Motor neuron (in vitro differentiated cells): Measurements from ENCODE around the gene GPR25. TPM values are rescaled to one million over a fixed set of nuclear protein-coding genes. Genes with fewer than 3 reads are reported as not detected.
A peak's percentile ranks its signal among the peaks of the same experiment; 100 is the strongest.

Source experiments
- ATAC-seq, 8 experiments: fragments of 200-7000 bp; cut with Tn5 transposase; replicated peaks in 6 of 8; 2 replicates each; pipeline ENCODE4 v1.8.0; 2021; ENCODE audit warnings: mild to moderate bottlenecking in 8 of 8, moderate library complexity in 8 of 8
- H3K27ac ChIP-seq, 2 donors: fragments of 250-450 bp; sonication (Bioruptor Pico); 2 replicates each; pipeline ENCODE4 v1.9.0; 2021; ENCODE audit warnings: antibody characterized with exemption in 2 of 2, mild to moderate bottlenecking in 2 of 2, moderate library complexity in 1 of 2
- H3K4me1 ChIP-seq, 2 donors: fragments of 250-450 bp; sonication (Bioruptor Pico); replicated peaks in 1 of 2; 2 replicates each; pipeline ENCODE4 v1.6.1; 2021; ENCODE audit warnings: antibody characterized with exemption in 2 of 2, mild to moderate bottlenecking in 2 of 2, moderate library complexity in 1 of 2
- H3K4me3 ChIP-seq, 5 donors: fragments of 250-450 bp; sonication (Bioruptor Pico); 2 replicates each; pipeline ENCODE4 v1.9.0; 2021; ENCODE audit warnings: antibody characterized with exemption in 5 of 5, mild to moderate bottlenecking in 5 of 5, moderate library complexity in 4 of 5
- WGBS, 10 experiments: fragments of 450-650 bp; shearing (Covaris generic); methylation state at CpG; one replicate each; pipeline ENCODE4 v1.0.0; 2022; 5-methylcytosine and 5-hydroxymethylcytosine counted together
- in situ Hi-C, 9 experiments: fragments of 400-800 bp; cut with MboI; loops; one replicate each; pipeline ENCODE4 v1.15.0; 2021; ENCODE audit warnings: low sequenced_read_pairs in 9 of 9, low pct_unique_long_range_greater_than_20kb in 2 of 9; ENCODE audit not compliant: unreplicated experiment in 9 of 9
- total RNA-seq, 8 experiments: library from RNA; unstranded; fragments of 300-600 nt; gene quantifications; 2 replicates each; pipeline versions ENCODE4 v1.2.3 to v1.2.4, GENCODE V29; 2022

The GPR25 gene
- total RNA-seq, 8 experiments from 2014 or later: 0.11 to 0.62 (median 0.17) TPM; not detected in 5

DNA sequence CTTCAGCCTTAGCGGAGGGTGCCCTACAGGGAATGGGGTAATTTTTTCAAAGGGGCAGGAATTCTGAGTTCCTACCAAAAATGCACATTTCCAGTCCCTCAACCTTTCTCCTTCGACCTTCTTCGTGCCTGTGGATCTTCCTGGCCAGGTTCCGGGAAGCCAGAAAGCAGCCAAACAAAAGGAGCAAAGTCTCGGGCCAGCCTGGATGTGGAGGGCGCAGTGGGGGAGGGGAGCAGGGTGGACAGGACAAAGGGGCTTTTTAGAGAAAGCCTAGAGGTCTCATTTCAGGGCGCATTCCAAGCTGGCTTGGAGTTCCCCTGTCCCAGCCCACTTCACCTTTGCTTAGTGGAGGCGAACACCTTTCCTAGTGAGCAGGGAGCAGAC, 19.0 kb downstream of the GPR25 start:
- Histone ChIP-seq H3K4me1 (peaks cover 14 to 19% of the 10 kb centered on the region in 2 donors), H3K4me3 (peak overlapping the region; percentile 75 to 88 (median 82)), H3K27ac (no peak overlapping the region)
- in situ Hi-C loops: no loop called here
- peak in 4 of 8 experiments; percentile 2 to 7 (median 2) for ATAC-seq
- 0 to 100% (median 15%) methylated on average over 1 to 6 of the region's 8 CpGs; no CpG with 5 or more reads in 5 of the 10 experiments for WGBS, 10 experiments

DNA sequence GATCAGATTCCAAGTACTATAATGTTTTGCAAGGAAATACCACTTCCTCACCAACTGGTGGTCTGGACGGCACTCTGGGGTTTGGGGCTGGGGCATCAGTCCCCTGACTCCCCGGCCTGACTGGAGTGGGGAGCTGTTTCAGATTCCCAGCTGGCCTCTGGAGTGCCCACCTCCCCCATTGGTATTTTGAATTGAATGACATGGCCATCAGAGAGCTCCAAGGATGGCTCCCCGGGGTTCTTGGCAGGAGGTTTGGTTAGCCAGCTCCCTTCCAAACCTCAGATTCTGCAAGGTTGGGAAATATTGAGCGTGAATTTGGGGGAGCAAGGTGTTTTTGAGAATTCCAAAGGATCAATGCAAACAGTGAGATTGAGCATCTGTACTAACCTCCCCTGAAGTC, 19.8 kb downstream of the GPR25 start:
- H3K4me3 ChIP-seq: peak overlapping the region in 3 of 5 donors; percentile 75 to 84 (median 82)
- H3K4me1 ChIP-seq: peaks cover 14 to 19% of the 10 kb centered on the region in 2 donors
- H3K27ac ChIP-seq: no peak overlapping the region
- in situ Hi-C loops: no loop called here
- 26 to 100% (median 34%) methylated on average over 2 to 4 of the region's 4 CpGs; no CpG with 5 or more reads in 6 of the 10 experiments for WGBS, 10 experiments
- ATAC-seq: no peak

DNA sequence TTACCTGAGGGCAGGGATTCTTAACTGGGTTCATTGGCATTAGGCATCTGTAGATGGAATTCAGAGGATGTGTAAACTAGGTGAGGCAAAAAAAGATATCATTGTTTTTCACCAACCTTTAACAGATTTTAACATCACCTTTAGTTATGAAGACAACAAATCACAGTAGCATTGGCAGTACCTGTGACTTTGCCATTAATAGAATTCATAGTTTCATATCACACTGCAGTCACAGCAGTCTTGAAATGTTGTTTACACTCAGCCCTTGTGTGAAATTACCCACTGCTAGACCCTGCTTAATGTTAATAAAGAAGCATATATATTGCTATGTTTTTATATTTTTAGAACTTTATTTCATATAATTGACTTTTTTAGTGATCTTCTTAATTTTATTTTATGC, 20.2 kb downstream of the GPR25 start:
- Histone ChIP-seq H3K4me3 (no peak overlapping the region), H3K4me1 (peaks cover 14 to 19% of the 10 kb centered on the region in 2 donors), H3K27ac (no peak overlapping the region)
- in situ Hi-C loops: no loop called here
- ATAC-seq: no peak

DNA sequence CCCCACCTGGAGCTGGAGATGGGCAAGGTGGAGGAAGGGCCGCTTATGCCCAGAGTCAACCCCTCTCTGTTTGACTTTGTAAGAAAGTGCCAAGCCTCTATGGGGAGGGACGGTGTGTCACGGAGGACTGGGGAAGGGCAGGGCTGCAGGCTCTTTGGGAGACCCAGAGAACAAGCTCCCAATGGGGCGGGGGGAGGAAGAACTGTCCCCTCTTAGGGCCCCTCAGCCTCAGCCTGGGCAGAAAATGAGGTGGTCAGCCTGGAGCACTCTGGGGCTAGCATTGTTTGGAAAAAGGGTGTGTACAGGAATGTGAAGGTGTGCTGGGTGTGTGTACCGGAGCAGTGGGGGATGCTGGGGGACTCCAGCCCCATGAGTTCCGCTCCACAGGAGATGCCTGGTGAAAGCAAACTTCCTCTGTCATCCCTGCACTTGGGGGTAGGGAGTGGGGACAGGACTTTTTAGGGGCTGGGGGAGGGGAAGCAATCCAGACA, 20.7 kb downstream of the GPR25 start:
- in situ Hi-C loops: no loop called here
- no peak overlapping the region for H3K27ac ChIP-seq
- WGBS, 10 experiments: 20 to 56% (median 43%) methylated on average over 1 to 4 of the region's 6 CpGs; no CpG with 5 or more reads in 5 of the 10 experiments

DNA sequence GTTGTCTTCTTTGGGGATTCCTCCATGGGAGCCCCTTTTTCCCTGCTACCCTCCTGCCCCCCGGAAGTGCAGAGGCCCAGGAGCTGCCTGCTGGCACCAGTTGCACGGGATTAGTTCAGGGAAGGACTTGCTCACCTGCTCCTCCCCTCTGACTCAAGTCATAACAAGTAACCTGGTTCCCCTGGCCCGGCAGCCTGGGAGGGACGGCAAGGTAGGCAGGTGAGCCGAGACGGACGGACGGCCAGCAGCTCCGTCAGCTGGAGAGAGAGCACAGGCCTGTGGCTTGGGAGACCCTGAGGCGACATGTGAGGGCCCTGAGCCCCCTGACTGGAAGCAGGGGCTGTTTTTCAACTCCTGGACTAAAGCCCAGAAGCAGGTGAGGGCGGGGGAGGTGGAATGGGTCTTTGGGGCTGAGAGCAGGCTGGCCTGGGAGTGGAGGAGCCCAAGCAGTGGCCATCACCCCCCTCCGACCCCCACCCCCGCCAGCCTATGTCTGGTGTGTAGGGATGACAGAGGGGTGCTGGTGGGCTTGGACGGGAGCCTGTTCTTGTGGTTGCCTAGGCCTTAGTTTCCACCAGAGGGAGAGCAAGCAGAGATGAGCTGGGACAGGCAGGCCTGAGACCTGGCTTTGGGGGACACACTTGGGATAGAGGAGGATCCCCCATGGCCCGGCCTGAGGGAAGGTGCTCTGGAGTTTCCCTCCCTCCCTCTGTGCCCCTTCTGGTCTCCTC, 22.1 kb downstream of the GPR25 start, which contains the start of gene INAVA:
TSS of gene INAVA (plus strand) at position 189 of the 731 bp plus-strand sequence. CDS start 3,501 bp downstream, outside the sequence.
- no peak for ATAC-seq

More for the DNA sequence above, 20.7 kb downstream of the GPR25 start:
- no peak for ATAC-seq
- peaks cover 14 to 19% of the 10 kb centered on the region in 2 donors for H3K4me1 ChIP-seq
- no peak overlapping the region for H3K4me3 ChIP-seq

DNA sequence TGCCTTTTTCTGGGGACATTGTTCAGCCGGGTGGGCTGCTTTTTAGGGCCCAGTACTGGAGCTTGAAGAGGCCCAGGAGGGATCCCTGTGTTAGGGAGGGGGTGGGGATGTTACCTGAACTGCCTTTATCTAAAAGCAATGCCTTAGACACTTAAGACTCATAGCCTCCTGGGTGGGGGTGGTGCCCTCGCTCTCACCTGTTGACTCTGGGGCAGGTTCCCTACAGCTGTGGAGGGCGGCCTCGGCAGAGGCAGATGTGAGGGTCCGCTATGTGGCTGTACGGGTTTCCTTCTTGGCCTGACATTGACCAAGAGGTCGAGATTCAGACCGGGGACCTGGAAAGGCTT, 22.6 kb downstream of the GPR25 start:
- Histone ChIP-seq H3K27ac (no peak overlapping the region), H3K4me3 (no peak overlapping the region), H3K4me1 (peaks cover 14 to 19% of the 10 kb centered on the region in 2 donors)
- no peak for ATAC-seq
- 67 to 94% (median 80%) methylated on average over 1 to 7 of the region's 8 CpGs; no CpG with 5 or more reads in 5 of the 10 experiments for WGBS, 10 experiments
- in situ Hi-C loops: no loop called here

More for the DNA sequence above, 22.1 kb downstream of the GPR25 start, which contains the start of gene INAVA:
- Histone ChIP-seq H3K4me1 (peaks cover 14 to 19% of the 10 kb centered on the region in 2 donors), H3K4me3 (no peak within 1 kb of the TSS), H3K27ac (no peak within 1 kb of the TSS)
- in situ Hi-C loops: no loop called here
- WGBS, 10 experiments: 45 to 78% (median 74%) methylated on average over 2 to 10 of the region's 15 CpGs; no CpG with 5 or more reads in 5 of the 10 experiments

DNA sequence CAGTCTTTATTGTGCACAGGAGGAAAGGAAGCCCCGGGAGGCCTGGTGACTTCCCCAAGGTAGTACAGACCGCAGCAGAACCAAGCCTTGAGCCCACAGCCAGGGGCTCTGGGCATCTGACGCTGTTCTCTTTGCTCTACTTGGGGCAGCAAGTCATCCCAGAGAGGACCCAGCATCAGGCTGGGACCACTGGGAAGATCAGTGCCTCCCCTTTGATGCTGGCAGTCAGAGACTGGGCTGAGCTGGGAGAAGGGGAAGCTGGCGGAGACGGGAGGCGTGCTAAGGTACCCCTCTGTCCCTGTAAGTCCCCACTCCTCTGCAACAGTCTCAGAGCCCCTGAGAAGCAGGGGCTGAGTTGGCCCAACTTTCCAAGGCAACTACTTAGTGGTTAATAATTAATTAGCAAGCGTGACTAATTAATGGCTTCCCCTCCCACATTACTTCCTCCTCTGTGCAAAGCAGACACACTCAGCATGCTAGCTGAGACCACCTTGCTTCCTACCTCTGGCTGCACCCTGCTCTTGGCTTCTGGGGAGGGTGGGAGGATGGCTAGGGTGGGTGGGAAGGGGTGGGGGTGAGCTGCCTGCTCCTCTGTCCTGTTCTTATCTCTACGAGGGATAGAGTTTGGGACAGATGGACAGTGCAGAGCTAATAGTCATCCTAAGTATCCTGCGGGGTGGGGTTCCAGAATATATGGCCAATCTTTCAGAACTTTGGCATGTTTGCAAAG, 23.2 kb downstream of the GPR25 start:
- peak in 1 of 8 experiments; percentile 24 for ATAC-seq
- 45 to 100% (median 62%) methylated on average over 1 to 4 of the region's 9 CpGs; no CpG with 5 or more reads in 4 of the 10 experiments for WGBS, 10 experiments
- no peak overlapping the region for H3K27ac ChIP-seq
- in situ Hi-C loops: no loop called here
- peaks cover 14 to 19% of the 10 kb centered on the region in 2 donors for H3K4me1 ChIP-seq
- H3K4me3 ChIP-seq: no peak overlapping the region

DNA sequence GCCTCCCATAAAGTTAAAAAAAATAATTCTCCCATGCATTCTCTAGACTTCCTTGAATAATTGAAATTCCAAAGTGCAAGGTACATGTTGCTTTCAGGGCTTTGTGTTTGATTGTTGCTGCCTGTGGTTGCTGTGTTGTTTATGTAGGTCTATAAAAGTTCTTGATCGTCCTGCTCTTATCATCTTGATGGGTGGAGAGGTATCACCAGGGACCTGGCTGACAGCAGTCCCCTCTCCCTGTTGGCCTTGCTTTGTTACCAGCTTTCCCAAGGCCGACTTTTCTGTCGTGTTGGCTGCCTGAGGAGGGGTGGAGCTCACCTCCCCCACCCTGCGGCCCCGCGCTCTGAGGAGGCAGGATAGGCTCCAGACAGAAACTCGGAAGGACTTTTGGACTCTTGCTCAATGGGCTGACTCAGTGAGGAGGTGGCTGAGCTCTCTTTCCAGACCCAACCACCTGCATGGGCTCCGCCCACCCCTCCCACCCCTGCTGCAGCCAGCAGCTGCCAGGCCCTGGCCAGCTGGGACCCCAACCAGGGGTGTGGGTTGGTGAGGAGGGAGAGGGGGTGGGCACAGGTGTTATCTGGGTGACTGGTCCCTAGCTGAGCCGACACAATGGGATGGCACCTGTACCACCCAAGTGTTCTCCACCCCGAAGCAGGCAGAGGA, 23.9 kb downstream of the GPR25 start:
- in situ Hi-C loops: no loop called here
- Histone ChIP-seq H3K4me3 (no peak overlapping the region), H3K27ac (no peak overlapping the region), H3K4me1 (peaks cover 14 to 19% of the 10 kb centered on the region in 2 donors)
- WGBS, 10 experiments: 42 to 78% (median 46%) methylated on average over 2 to 5 of the region's 10 CpGs; no CpG with 5 or more reads in 4 of the 10 experiments
- peak in 3 of 8 experiments; percentile 19 to 88 (median 53) for ATAC-seq

DNA sequence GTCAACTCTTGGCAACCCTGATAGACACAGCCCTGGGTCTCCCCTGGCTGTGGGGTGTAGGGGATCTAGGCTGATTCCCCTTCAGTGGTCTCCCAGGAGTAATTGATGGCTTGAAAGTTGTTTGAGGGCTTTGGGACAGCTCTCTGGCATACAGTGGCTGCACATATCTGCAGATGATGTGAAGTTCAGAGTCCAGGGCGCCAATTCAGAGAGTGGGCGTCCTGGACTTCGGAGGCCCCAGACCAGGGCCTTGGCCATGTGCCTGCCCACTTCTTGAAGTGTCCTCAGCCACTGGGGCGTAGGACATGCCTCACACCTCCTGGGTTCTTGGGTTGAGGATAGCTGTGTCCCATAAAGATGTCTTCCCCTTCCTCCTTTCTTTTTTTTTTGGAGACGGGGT, 24.5 kb downstream of the GPR25 start:
- ATAC-seq: no peak
- 98 to 100% methylated on average over 2 to 4 of the region's 5 CpGs; no CpG with 5 or more reads in 8 of the 10 experiments for WGBS, 10 experiments
- Histone ChIP-seq H3K27ac (no peak overlapping the region), H3K4me1 (peaks cover 10 to 15% of the 10 kb centered on the region in 2 donors), H3K4me3 (no peak overlapping the region)
- in situ Hi-C loops: no loop called here

DNA sequence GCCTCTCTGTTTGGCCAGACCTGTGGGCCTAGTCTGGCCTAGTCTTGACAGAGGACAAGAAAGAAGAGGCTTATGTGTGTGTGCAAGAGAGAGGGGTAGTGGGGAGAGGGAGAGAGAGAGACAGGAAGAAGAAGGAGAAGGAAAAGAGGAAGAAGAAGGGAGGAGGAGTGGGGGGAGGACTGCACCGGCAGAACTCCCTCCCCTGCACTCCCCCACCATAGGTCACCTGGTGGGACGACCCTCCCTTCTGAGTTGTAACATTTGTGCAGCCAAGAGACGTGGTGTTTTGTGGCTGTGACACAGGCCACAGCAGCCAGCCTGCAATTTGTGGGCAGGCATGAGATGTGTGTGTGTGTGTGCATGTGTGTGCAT, 26.2 kb downstream of the GPR25 start:
- Histone ChIP-seq H3K4me1 (peaks cover 0 to 2% of the 10 kb centered on the region in 2 donors), H3K27ac (no peak overlapping the region), H3K4me3 (no peak overlapping the region)
- ATAC-seq: no peak
- WGBS, 10 experiments: 20 to 67% methylated on average over 1 of the region's 3 CpGs; no CpG with 5 or more reads in 8 of the 10 experiments
- in situ Hi-C loops: no loop called here

DNA sequence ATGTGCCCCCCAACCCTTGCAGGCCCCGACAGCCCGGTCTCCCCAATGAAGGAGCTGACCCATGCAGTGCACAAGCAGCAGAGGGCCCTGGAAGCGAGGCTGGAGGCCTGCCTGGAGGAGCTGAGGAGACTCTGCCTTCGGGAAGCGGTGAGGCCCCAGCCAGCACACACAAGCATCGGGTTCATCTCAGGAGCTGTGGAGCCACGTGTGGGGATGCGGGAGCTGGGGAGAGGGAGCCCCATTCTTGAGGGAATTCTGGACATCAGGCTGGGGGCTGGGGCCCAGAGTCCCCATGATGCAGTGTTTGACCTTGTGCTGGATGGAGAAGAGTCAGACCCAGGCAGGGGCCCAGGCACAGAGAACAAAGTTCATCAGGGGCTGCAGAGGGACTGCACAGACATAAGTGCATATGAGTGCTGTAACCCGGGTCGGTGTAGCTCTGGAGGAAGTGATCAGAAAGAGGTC, 26.7 kb downstream of the GPR25 start:
- H3K4me3 ChIP-seq: no peak overlapping the region
- in situ Hi-C loops: no loop called here
- WGBS, 10 experiments: 80 to 98% (median 87%) methylated on average over 2 to 9 of the region's 10 CpGs; no CpG with 5 or more reads in 6 of the 10 experiments
- no peaks in the 10 kb centered on the region for H3K4me1 ChIP-seq
- ATAC-seq: no peak
- no peak overlapping the region for H3K27ac ChIP-seq

DNA sequence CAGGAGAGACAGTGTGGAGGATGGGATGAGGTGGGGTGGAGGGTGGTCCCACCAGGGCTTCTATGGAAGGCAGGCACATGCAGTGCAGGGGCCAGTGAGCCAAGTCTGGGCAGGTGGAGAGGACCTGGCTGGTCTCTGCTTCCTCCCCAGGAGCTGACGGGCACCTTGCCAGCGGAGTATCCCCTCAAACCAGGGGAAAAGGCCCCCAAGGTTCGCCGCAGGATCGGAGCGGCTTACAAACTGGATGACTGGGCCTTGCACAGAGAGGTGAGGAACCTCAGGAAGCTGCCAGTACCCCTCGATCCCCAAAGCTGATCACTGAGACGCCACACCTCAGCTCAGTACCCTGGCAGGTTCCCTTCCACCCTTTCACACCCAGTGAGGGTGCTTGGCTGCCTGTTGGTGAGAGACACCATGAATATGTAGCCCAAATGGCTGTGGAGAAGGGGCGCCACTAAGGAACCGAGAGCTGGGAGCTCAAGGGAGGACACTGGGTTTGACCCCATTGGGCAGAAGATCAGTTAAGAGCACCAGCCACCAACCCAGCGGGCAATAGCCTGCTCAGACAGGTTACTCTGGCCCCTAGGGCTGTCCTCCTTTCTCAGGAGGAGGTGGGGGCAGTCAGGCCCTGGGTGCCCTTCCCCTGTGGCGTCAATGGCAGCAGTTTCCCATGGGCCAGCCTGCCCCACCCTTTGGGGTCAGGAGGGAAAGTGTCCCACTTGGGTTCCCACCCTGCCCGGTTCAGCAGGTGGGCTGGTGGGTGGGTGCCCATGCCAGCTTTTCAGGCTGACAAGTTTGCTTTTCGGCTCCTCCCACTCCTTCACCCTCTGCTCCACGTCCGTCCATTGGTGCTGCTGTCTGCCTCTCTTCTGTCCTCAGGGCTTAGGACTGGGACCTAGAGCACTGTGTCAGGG, 27.4 kb downstream of the GPR25 start:
- no peak for ATAC-seq
- Histone ChIP-seq H3K4me3 (no peak overlapping the region), H3K27ac (no peak overlapping the region), H3K4me1 (no peaks in the 10 kb centered on the region)
- in situ Hi-C loops: no loop called here
- WGBS, 10 experiments: 29 to 100% (median 96%) methylated on average over 1 to 8 of the region's 16 CpGs; no CpG with 5 or more reads in 3 of the 10 experiments
